ENCODE results near the gene KRT3.

The KRT3 gene

DNA sequence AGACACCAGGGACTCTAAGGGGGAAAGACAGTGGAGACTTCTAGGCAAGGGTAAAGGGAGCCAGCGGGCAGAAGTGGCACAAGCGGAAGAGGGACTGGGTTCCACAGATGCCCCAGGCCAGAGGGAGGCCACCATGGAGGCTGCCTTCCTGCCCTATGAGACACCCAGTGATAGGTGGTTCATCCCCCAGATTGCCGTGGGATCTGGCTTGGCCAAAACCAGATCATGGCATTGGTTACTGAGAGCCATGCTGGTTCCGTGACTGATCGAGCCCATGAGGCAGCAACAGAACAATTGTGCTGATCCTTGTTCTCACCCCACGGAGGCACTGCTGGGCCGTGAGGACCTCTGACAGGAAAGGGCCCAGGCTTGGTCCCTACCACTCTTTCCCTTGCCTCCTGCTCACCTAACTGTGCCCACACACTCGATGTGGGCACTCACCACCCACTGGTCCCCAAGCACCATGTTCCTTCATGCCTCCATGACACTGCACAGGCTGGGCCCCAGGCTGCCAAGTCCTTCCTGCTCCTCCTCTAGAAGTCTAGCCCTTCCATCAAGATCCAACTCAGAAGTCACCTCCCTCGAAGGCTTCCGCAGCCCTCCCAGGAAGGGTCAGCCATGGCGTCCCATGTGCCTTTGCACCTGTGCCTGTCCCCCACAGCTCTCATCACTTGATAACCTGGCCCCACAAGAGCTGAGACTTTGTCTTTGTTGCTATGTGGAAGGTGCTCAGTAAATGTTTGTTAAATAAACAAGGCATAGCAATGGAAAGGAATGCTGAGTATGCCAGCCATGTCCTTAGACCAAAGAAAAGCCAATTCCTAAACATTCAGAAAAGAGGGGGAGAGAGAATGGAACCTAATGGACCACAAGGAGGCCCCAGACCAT lies 30.9 kb upstream of the KRT3 start:
- DNase-seq: no peak

DNA sequence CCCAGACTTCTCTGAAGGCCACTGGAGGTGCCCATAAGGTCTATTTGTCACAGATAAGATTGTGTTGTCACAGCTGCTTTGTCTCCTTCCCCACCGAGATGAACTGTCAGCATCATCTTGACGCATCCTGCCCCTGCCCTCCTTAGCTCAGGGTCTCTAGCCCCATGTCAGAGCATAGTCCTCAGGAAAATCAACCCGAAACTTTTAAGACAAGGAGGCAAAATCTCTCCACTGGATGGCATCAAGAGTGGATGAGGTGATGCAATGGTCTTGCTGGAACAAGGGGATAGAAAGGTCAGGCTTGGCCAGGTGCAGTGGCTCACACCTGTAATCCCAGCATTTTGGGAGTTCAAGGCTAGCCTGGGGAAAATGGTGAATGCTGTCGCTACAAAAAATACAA lies 30.0 kb upstream of the KRT3 start:
- no peak for DNase-seq

DNA sequence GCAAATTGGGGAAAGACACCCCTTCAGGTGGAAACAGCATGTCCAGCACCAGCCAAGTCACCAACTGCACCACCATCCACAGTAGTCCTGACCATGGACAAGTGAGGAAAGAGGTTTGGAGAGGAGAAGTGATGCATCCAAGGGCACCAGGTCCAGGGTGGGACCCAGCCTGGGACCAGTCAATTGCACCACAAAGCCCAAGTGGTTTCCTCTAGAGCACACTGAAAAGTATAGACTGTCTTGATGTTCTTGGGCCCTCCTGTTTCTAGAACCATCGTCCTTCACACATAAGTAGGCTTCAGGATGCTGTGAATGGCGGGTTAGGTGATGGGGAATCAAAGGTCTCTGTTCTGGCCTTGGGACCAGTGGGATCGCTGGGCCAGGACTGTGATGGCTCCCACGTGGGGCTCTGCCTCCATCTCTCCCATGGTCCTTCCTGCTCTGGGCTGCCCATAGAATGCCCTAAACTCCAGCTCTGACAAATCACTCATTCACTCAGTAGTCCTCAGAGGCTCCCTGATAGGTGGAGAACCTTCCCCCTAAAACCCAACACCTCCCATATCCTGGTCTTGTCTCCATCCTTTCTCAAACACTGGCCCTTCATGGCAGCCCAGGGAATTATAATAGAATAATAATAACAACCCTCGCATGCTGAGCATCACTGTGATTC lies 29.0 kb upstream of the KRT3 start:
- no peak for DNase-seq

DNA sequence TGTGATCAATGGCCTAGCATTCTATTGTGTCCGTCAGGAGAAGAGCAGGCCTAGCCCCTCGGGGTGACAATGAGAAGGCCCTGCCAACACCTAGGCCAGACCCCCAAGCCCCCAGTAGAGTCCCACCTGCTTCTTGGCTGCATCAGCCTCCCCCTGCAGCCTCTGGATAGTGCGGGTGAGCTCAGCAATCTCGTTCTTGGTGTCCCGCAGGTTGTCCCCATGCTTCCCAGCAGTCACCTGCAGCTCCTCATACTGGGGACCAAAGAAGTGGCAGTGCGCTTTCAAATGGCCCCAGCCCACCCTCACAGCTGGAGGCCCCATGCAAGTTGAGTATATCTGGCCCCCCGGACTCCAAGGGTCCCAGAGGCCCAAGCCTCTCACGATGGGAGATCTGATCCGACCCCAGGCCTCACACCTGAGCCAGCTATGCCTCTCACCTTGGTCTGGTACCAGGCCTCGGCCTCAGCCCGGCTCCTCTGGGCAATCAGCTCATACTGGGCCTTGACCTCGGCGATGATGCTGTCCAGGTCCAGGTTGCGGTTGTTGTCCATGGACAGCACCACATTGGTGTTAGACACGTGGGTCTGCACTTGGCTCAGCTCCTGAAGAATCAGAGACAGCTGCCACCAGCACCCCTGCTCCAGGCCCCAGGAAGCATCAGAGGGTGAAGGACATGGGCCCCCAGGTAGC lies 28.0 kb upstream of the KRT3 start:
- no peak for DNase-seq

DNA sequence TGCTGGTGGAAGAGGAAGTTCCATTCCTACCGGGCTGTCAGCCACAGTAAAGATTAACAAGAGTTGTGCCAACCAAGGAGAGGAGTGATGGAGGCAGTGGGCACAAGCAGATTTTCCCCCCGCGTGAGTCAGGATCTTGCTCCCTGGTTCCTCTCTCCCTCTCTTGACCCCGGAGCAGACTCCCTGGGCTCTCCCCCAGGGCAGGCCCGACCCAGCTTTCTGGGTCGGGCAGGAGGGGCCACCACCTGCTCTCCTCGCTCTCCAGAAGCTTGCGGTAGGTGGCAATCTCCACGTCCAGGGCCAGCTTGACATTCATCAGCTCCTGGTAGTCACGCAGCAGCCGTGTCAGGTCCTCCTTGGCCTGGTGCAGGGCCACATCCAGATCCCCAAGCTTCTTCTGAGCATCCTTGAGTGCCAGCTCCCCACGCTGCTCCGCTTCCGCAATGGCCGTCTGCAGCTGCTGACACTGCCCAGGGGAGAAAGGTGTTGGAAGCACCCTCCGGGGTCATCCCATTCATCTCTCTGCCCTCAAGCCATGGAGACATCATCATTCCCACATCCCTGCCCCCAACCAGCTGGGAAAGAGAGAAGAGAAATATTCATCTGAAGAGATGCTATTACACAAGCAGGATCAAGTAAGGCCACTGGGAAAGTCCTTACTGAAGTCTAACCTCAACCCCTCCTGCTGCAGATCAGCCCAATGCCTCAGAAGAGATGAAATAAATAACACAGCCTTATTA lies 27.0 kb upstream of the KRT3 start:
- DNase-seq: no peak

DNA sequence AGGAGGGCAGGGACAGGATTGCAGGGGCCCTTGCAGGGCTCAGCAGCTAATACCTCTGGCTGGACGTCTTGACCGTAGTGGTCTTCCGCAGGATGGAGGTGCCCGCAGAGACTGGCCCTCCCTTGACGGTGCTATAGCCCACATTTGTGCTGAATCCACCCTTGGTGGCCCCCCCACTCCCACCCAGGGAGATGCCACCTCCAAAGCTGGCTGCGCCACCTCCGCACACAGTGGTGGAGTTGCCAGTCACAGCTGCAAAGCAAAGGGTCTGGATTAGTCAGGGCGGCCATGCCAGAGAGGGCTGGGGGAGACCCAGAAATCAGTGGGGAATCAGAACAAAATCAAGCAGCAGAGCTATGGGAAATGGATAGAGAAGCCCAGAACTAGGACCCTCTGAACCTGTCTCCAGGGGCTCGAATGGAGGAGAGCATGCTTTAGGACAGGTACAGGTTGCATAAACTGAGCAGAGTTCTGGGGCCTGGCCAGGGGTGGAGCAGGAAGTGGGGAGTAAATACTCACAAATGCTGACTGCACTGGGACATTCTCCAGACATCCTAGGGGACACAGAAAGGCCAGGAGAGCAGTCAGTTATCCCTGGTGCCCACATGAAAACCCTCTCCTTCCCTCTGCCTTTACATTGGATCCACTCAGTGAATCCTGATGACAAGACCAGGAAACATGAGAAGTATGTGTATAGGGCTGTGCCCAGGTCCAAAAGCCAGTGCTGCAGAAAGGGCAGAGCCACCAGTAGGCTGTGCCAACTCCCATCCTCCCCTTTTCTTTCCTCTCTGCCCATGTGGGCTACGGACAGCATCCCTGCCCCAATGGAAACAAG lies 26.1 kb upstream of the KRT3 start:
- DNase-seq: no peak

DNA sequence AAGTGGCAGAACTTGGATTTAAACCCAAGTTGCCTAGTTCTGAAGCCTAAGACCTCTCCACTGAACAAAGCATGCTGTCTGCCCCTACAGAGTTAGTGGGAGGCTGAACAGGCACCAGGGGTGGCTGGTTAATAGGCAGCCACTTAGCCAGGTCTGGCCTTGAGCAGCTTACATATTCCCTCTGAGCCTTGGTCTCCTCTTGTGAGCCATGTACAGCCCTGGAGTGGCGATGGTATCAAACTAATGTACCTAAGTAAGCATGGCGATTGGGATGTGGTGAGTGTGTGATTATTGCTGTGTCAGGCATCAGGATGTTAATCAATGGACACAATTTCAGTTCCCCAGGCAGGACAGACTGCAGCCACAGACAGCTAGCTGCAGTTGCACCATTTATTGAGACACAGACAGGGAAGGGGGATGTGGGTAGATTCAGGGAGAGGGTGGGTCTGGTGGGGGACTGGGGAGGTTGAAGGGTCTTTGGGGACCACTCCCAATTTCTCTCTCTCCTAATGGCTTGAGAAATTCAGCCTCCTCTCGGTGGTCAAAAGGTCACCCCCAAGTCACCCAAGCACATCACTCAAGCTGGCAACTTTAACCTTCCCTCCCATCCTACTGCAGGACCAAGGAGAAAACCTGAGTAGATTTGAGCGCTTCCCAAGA lies 25.3 kb upstream of the KRT3 start:
- no peak for DNase-seq

DNA sequence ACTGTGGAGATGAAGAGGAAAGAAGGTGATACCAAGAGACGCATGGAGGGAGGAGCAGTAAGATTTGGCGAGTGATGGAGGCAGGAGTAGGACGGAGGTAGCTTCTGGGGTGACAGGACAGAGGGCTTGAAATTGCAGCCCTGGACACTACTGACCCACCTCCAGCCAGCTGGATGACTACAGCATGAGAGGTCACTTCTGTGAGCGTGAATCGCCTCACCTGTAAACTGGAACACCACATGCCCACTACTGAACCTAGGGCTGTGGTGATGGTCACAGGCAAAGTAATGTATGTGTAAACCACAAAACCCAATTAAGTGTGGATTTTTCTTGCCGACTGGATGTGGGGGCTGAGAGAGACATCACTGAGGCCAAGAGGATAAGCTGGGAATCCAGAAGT lies 24.6 kb upstream of the KRT3 start:
- no peak for DNase-seq

DNA sequence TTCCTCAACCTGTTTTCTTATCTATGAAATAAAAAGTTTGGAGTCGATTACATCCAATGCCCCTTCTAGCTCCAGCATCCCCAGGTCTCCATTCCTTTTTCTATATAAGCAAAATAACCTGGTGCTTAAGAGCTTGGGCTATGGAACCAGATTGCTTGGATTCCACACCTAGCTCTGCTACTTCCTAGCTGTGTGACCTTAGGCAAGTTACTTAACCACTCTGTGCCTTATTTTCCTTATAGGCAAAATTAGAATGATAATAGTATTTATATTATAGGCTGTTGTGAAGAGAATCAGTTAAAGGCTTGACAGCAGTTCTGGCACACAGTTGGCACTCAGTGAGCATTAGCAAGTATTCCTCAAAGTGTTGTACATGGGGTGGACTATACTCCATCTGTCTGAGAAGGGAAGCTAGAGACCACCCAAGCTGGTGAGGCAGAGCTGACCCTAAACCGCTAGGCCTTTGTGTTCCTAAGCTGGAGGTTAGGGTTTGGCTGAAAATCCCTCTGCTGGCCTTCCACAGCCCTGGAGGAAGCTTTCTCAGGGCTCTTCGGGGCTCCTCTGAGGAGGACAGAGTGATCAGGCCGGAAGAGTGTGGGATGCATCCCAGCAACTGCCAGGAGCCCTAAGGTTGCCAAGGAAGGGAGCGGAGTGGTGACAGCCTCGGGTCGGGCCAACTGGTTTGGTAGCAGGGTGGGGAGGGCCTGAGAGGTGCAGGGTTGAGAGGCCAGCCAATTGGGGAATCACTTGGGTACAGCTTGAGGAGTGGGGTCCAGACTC lies 24.0 kb upstream of the KRT3 start:
- no peak for DNase-seq

DNA sequence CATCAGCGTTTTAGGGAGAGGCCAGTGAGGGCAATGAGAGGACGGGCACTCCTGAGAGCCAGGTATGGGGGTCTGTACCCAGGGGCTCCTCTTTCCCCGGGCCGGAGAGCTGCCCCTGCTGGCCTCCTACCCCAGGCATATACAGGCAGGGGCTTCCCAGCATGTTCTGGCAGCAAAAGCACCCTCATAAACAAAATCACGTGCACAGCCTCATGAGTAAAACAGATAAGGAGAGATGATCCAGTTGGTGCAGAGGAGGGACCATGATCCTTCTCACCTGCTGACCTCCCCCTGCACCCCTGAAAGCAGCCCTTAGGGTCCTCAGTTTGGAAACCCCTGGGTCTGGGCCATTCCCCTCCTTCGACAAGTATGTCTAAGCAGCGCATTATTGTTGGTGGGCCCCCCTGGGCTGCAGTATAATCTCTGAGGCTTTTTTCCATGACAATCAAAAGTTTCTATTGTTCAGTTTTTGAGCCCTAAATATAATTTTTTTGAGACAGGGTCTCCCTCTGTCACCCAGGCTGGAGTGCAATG lies 23.0 kb upstream of the KRT3 start:
- no peak for DNase-seq

DNA sequence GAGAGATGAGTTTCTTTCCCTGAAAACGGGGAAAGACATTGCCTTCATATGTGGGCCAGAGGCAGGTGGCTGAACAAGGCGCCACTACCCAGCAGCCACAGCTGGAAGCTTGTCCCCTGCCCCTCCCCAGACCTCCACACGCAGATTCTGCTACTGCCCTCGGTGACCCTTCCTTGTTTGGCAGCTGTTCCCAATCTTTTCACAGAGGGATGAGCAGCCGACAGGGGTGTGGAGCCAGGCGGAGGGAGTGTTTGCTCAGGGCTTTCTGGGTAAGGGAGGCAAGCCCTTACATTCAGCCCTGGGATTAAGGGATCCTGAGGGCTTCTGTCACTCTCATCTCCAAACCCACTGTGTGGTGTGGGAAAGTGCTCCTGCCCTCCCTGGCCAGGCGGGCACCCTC lies 22.5 kb upstream of the KRT3 start:
- no peak for DNase-seq

DNA sequence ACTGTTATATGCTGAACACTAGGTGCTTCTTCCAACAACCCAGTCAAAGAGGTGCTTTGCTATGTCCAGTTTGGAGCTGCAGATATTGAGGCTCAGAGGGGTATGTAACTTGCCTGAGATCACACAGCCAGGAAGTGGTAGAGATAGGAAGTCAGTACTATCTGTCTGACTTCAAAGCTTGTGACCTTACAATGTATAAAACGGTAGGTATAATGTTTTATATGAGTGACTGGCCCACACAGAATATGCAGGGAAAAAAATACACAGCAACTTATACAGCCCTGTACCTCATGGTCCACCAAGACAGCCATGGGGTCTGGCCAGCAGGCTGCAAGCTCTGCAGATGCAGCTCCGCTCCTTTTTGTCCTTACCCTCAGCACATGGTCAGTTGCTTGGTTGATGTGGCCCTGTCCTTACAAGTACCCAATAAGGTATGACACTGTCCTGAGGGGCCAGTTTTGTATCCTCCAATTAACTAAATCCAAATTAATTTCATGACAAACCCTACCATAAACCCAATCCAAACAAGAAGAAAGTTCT lies 21.9 kb upstream of the KRT3 start:
- no peak for DNase-seq

DNA sequence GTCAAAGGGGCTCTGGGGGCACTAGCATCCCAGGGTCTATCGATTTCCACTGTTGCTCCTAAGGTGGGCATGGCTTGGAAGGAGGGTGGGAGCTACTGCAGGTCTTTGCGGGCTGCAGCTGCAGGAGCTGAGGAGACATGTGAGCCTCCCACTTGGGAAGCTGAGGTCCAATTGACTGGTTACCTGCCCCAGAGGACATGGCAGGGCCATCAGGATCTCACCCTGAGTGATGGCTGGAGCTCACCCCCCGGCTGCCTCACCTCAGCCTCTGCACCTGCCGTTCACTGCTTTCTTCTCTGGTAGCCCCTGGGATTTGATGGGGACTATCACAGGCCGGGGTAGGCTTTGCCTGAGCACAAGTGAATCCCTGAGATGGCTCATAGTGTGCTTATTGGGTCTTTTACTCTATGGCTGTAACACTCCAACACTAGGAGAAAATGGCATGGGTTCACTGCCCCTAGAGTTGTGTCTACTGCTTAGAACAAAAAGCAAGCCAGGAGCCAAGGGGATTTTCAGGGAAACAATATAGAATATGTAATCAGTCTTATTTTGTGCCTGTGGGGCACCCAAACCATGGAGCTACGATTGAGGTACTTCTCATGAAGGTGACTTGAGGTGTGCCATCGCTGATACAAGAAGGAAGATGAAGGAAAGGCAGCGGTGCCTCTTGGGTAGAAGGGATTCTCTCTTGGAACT lies 21.2 kb upstream of the KRT3 start:
- DNase-seq: no peak

DNA sequence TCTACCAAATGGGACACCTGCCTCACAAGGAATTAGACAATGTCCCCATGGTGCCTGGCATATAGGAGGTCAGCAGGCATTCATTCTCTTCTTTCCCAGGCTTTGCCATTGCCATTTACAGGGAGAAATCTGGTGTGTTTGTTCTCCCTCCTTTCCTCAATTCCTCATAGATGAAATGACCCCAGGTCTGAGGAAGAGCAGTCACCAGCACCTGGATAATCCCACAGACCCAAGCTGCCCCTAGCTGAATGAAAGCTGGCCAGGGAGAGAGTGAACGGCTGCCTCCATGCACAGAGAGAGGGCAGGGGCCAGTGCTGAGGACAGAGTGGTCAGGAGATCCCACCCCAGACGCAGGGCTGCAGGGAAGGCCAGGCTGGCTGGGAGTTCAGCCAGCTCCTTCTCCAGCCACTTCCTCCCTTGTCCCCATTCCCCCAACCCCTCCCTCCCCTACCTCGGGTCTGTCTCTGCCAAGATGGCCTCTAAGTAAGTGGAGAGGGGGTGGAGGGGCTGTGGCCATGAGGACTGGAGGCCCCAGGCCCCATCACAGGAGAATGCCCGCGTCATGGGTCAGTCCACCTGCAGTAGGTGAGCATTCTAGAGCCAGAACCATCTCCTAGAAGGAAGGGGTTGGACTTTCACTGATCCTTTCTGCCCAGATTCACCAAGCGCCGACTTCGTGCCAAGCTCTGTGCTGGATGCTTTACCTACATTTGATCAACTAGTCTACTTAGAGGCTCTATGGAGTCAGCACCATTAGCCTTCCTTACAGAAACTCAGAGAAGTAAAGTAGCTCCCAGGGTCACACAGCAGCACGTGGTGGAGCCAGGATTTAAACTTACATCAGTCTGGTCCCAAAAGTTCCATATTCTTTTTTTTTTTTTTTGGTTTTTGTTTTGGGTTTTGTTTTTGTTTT lies 20.0 kb upstream of the KRT3 start:
- DNase-seq: no peak

DNA sequence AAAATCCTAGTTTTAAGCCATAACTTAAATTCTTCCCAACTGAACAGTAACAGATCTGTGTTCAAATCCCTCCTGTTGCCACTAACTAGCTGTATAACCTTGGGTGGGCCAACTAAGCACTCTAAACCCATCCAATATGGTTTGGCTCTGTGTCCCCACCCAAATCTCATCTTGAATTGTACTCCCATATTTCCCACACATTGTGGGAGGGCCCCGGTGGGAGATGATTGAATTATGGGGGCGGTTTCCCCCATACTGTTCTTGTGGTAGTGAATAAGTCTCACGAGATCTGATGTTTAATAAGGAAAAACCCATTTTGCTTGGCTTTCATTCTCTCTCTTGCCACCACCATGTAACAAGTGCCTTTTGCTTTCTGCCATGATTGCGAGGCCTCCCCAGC lies 19.2 kb upstream of the KRT3 start:
- DNase-seq: no peak

DNA sequence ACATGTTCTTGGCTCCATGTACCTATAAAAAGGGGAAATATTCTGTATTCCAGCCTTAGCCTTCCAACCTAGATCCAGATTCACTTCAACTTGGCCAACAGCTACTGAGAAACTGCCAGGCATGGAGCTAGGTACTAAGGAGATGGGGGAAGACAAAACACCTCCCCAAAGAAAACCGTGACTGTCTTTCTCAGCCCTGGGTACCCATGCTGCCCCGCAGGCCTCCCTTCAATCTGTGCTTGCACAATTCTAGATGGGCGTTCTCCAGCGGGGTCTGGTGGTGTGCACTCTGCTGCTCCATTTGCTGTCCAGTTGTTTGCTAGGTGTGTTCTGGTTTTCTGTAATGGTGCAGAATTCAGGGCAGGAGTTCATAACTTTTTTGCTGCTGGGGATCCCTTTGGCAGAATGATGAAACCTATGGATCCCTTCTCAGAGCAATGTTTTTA lies 18.8 kb upstream of the KRT3 start:
- DNase-seq: no peak

DNA sequence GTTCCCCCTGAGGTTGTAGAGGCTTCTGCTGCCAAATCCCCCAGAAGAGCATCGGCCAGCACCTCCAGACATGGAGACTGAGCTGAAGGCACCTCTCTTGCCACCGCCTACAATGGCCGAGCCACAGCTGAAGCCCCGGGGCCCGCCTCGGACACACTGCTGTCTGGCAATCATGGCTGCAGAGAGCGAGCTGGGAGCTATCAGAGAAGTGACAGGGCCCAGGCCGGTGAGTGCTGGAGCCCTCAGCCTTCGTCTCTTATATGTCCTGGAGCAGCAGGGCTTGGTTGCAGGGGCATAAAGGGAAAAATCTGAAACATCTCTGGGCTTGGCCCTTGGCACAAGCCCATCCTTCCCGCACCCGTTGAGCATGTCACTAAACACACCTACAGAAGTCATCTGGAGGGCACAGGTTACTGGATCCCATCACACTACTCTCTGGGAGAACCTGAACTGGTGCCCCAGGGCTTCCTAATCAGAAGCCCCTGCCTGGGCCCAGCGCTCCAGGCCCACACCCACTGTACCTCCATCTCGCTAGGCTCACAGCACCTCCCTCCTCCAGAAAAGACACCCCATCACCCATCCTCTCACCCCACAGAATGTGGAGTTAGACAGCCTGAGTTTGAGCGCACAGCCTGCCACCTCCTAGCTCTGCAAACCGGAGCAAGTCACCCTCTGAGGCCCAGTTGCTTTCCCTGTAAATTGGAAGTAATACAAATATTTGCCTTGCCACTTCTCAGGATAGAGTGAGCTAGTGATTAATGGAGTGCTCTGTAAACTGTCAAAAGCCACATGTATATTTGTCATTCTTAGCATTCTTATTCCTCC lies 18.2 kb upstream of the KRT3 start, which contains the start of gene KRT4:
Gene KRT4, minus strand, starts transcription at position 232 of the 825 bp plus-strand sequence. Its CDS starts 58 bp downstream, at position 174.
- DNase-seq: no peak

Measured in KG1 (cell line).